ENCODE results near the gene ANKS1B. TPM values are rescaled to one million over a fixed set of nuclear protein-coding genes. Genes with fewer than 3 reads are reported as not detected.

Gene ANKS1B
- total and polyA plus RNA-seq, 2 of the 4 experiments (the other 2 are of a cell fraction): 0.17 to 0.18 TPM

DNA sequence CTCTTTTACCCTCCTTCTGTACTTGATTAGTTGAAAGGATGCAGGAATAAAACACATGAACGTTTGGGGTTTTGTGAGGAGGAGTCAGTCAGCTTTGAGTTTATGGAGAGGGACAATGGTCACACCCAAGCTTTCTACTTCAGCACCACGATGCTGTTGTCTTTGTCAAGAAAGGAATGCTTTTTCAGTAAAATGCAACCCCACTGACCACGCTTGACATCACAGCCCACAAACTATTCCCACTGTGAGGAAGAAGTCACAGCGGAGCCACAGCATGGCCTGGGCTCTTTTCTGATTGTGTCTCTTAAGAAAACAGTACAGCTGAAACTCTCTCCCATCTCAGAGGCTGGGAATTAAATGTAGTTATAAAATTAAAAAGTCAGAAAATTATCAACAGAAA lies 1204.5 kb downstream of the ANKS1B start:
- H3K9me1 ChIP-seq (ENCODE audit: insufficient read depth, low read length): no peaks in the 10 kb centered on the region; the same call in 1 of the 2 replicates
- no peak overlapping the region for H2AK9ac ChIP-seq (replicated peaks; ENCODE audit: low read depth, low read length, poor library complexity)
- no peak overlapping the region for H2AK5ac ChIP-seq (ENCODE audit: low read depth, low read length)
- H3K56ac ChIP-seq (ENCODE audit: extremely low read depth, insufficient read depth, low read length): no peak overlapping the region
- BruUV-seq (replicated peaks): no TSS peak
- intact Hi-C loops (cut with micrococcal nuclease) (no loop called here), dilution Hi-C loops (cut with HindIII; ENCODE audit: low sequenced_read_pairs, unreplicated experiment) (no loop called here), in situ Hi-C loops (cut with MboI; ENCODE audit: low sequenced_read_pairs) (no loop called here)
- H3K23ac ChIP-seq (ENCODE audit: low read depth, low read length): no peak overlapping the region
- H3K36me3 ChIP-seq (ENCODE audit: control insufficient read depth, insufficient read depth, low read length): no peaks in the 10 kb centered on the region
- CTCF ChIA-PET: no interaction called here
- no peaks in the 10 kb centered on the region for H4K20me1 ChIP-seq (ENCODE audit: insufficient read depth, low read length)
- no peak overlapping the region for H2AFZ ChIP-seq (replicated peaks; ENCODE audit: low read length, poor library complexity)
- no peak overlapping the region for H3K14ac ChIP-seq (replicated peaks; ENCODE audit: low read depth, low read length)
- no peak for ATAC-seq (ENCODE audit: low read depth)
- no peak overlapping the region for H4K8ac ChIP-seq (ENCODE audit: low read depth in 2 of 2, low read length in 2 of 2)
- no peaks in the 10 kb centered on the region for H3K4me1 ChIP-seq (ENCODE audit: control insufficient read depth, insufficient read depth, low read length)
- no peak for DNase-seq
- no peak overlapping the region for H3K9ac ChIP-seq (ENCODE audit: low read depth, low read length)
- H4K5ac ChIP-seq (ENCODE audit: low read depth, low read length): no peak overlapping the region
- no peak overlapping the region for H4K91ac ChIP-seq (ENCODE audit: insufficient read depth, low read depth, low read length)
- TF ChIP-seq CEBPB (IDR thresholded peaks at IDR 0.05; ENCODE audit: low read depth, low read length) (no peak), BHLHE40 (IDR thresholded peaks at IDR 0.05; ENCODE audit: low read depth, low read length) (no peak), POLR2A (IDR thresholded peaks at IDR 0.05; ENCODE audit: low read depth, low read length) (no peak), FOS (IDR thresholded peaks at IDR 0.05; ENCODE audit: low read depth, low read length) (no peak), MAZ (IDR thresholded peaks at IDR 0.05; ENCODE audit: borderline replicate concordance, low read depth, low read length) (no peak), RAD21 (IDR thresholded peaks at IDR 0.05; ENCODE audit: low read length) (no peak), MXI1 (IDR thresholded peaks at IDR 0.05; ENCODE audit: borderline replicate concordance, low read depth, low read length) (no peak), RFX5 (IDR thresholded peaks at IDR 0.05; ENCODE audit: low read depth, low read length) (no peak)
- H2BK15ac ChIP-seq (ENCODE audit: low read depth, low read length): no peak overlapping the region
- H3K79me1 ChIP-seq (ENCODE audit: low read depth in 1 of 2, low read length in 2 of 2): no peaks in the 10 kb centered on the region
- no peak overlapping the region for H3K18ac ChIP-seq (ENCODE audit: low read depth, low read length)
- no peak overlapping the region for H2BK120ac ChIP-seq (ENCODE audit: low read depth, low read length)
- H3K4ac ChIP-seq (ENCODE audit: low read depth, low read length): no peak overlapping the region
- no peaks in the 10 kb centered on the region for H3K9me3 ChIP-seq (ENCODE audit: control insufficient read depth, insufficient read depth, low read length)
- H2BK20ac ChIP-seq (ENCODE audit: low read depth, low read length): no peak overlapping the region
- H3K27ac ChIP-seq (ENCODE audit: insufficient read depth, low read length): no peak overlapping the region
- POLR2A ChIA-PET (ENCODE audit: unreplicated experiment): no interaction called here
- H3K4me3 ChIP-seq (ENCODE audit: insufficient read depth, low read depth, low read length): no peak overlapping the region
- WGBS, 2 experiments (ENCODE audit: extremely low coverage in 2 of 2, insufficient read length in 1 of 2): no CpG with 5 or more reads among the region's 4 CpGs
- H3K4me2 ChIP-seq (ENCODE audit: low read depth, low read length): no peak overlapping the region
- H3K27me3 ChIP-seq (ENCODE audit: control insufficient read depth, insufficient read depth, low read length): peaks cover 3% of the 10 kb centered on the region
- no peak overlapping the region for H2BK5ac ChIP-seq (ENCODE audit: low read depth, low read length, poor library complexity, severe bottlenecking)

Measured in IMR-90 (cell line).